Adrenal gland (tissue), 12 donors: ENCODE measurements around the gene TMEM266. TPM values are rescaled to one million over a fixed set of nuclear protein-coding genes. Genes with fewer than 3 reads are reported as not detected.

Experiments used
- DNase-seq, 7 donors: peaks; one replicate each; pipeline ENCODE4 v3.0.0-alpha.2; 2019 to 2020
- H3K27ac ChIP-seq, 5 donors: fragments of 200-600 bp; sonication (generic) in 4 of 5; 1 replicate in 3 of 5; 2 replicates in 2 of 5; pipeline versions ENCODE4 v1.5.1 to v1.8.0; 2016 to 2020; ENCODE audit warnings: mild to moderate bottlenecking in 1 of 5
- H3K27me3 ChIP-seq: fragments of 200-600 bp; 2 replicates; pipeline ENCODE4 v1.8.0; 2021
- H3K36me3 ChIP-seq, 2 donors: fragments of 200-600 bp; replicated peaks in 1 of 2; 1 replicate in 1 of 2; 2 replicates in 1 of 2; pipeline versions ENCODE4 v1.5.1 to v1.8.0; 2018 to 2022
- H3K4me1 ChIP-seq, 2 donors: fragments of 200-600 bp; replicated peaks in 1 of 2; 1 replicate in 1 of 2; 2 replicates in 1 of 2; pipeline versions ENCODE4 v1.5.1 to v1.8.0; 2018 to 2021
- H3K4me3 ChIP-seq, 4 donors: fragments of 200-600 bp; sonication (generic) in 3 of 4; one replicate each; pipeline ENCODE4 v1.5.1; 2016 to 2018
- H3K9me3 ChIP-seq, 3 donors: fragments of 200-600 bp; sonication (generic) in 1 of 3; replicated peaks in 1 of 3; 1 replicate in 2 of 3; 2 replicates in 1 of 3; pipeline versions ENCODE4 v1.5.1 to v1.8.0; 2016 to 2021
- CTCF ChIP-seq, 6 experiments: fragments of 450-650 bp in 4 of 6; fragments of 200-600 bp in 2 of 6; sonication (generic) in 1 of 6; IDR thresholded peaks; 1 replicate in 5 of 6; 2 replicates in 1 of 6; pipeline versions ENCODE4 v1.5.1 to v1.8.0; 2016 to 2021; ENCODE audit warnings: antibody characterized with exemption in 6 of 6, mild to moderate bottlenecking in 2 of 6, moderate library complexity in 1 of 6
- POLR2A ChIP-seq, 2 donors: fragments of 450-650 bp; IDR thresholded peaks; one replicate each; pipeline ENCODE4 v1.6.1; 2017; ENCODE audit warnings: antibody characterized with exemption in 2 of 2, mild to moderate bottlenecking in 2 of 2, moderate library complexity in 1 of 2
- WGBS, 4 donors: extraction: QIAGEN DNeasy Blood & Tissue Kit in 2 of 4; methylation state at CpG; one replicate each; pipeline versions ENCODE4 v1.1.5 to v1.1.7; 2013 to 2017; 5-methylcytosine and 5-hydroxymethylcytosine counted together
- intact Hi-C, 2 donors: fragments of 100-400 bp; cut with DNase I; formaldehyde crosslinking; loops; one replicate each; pipeline versions ENCODE4 v1.14.1 to v1.15.0; 2022 to 2023
- polyA plus RNA-seq, 3 donors: library from polyadenylated mRNA; stranded (reverse); fragments of 200-250 nt in 2 of 3; fragments of 350-450 nt in 1 of 3; fragmentation: Illumina TruSeq in 1 of 3; extraction: RNeasy Lipid Tissue Mini Kit (QIAGEN cat#74804) in 1 of 3; gene quantifications; one replicate each; pipeline ENCODE4 v1.2.3, GENCODE V29; 2013 to 2014
- total RNA-seq, 9 donors: library from RNA; depleted of rRNA in 4 of 9; stranded (reverse); fragments of >200 nt in 4 of 9; fragments of 120-200 nt in 1 of 9; fragmentation: NEBNext Ultra II Directional in 1 of 9; extraction: Animal tissue kit (Norgen Biotek cat#: 25700) in 1 of 9; gene quantifications; one replicate each; pipeline versions ENCODE4 v1.1.0 to v1.2.4, GENCODE V29; 2013 to 2023
- donor health status: healthy with polysubstance abuse.
- donor health status: Bipolar disorder and iron deficiency.
- donor health status: DM: yes; HTN: yes; CAD: no.
- donor health status: DM: no; HTN: no; CAD: no.
- donor health status: DM: no; HTN: no; CAD: no.
- donor health status: DM: yes; HTN: yes; CAD: no.

TMEM266 gene
- total and polyA plus RNA-seq, 12 donors: 1.3 to 23.1 (median 5.9) TPM

DNA sequence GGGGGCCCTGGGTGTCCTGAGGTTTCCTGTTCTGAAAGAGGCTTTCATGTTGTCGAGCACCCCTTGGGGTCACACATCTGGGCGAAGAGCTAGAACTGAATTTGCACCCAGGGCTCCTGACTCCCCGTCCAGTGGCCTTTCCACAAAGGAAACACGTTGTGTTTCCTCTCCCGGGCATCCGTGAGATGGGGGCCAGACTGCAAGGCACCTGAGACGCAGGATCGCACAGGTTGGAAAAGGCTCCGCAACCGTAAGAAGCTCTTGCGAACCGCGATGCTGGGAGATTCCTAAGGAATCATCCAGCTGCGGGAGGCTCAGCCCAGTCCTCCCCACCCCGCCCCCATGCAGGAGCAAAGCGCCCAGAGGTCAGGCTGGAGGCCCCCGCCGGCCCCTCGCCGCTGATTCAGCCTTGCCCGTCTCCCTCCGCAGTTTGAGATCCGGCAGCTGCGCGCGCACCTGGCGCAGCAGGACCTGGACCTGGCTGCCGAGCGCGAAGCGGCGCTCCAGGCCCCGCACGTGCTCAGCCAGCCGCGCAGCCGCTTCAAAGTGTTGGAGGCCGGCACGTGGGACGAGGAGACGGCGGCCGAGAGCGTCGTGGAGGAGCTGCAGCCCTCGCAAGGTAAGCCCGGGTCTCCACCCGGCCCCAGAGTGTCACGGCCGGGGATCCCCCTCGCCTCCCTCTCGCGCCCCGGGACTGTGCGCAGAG lies 131.9 kb downstream of the TMEM266 start:
- intact Hi-C loops: loop anchor here in 1 of 2 donors (5.0 to 10.0 kb wide), 2 partner anchors 141 to 643 kb away; no protein-coding TSS in a partner anchor
- H3K4me3 ChIP-seq: no peak overlapping the region
- no peak overlapping the region for H3K27ac ChIP-seq
- H3K4me1 ChIP-seq: peaks cover 14 to 20% of the 10 kb centered on the region in 2 donors
- DNase-seq: no peak
- TF ChIP-seq CTCF (IDR thresholded peaks at IDR 0.05) (no peak), POLR2A (IDR thresholded peaks at IDR 0.05) (no peak)
- WGBS, 4 donors: 64 to 84% (median 72%) methylated on average over 43 to 55 of the region's 55 CpGs
- H3K9me3 ChIP-seq: no peaks in the 10 kb centered on the region
- H3K36me3 ChIP-seq: no peaks in the 10 kb centered on the region
- H3K27me3 ChIP-seq: no peaks in the 10 kb centered on the region

GRCh38 chr15:76192715-76193114 lies 132.9 kb downstream of the TMEM266 start:
- H3K27me3 ChIP-seq: no peaks in the 10 kb centered on the region

DNA sequence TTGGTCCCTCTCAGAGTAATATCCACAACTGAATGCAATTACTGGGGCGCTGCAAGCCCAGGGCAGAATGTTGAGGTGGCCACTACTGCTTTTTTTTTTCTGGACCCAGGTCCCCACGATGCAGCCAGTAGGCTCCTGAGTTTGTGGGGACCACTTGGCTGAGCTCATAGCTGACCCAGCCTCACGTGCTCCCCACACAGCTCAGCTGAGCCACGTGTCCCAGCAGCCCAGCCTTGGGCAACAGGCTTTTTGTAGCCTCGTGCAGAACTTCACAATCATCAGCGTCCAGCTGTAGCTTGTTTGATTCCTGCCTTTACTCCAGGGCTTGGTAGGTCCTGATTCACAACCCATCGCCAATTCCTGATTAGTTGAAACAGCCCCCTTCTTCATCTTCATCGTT lies 134.1 kb downstream of the TMEM266 start:
- 72 to 79% (median 74%) methylated on average over 6 to 8 of the region's 8 CpGs for WGBS, 4 donors
- intact Hi-C loops: loop anchor here in 1 of 2 donors (5.0 to 10.0 kb wide), 2 partner anchors 138 to 641 kb away; no protein-coding TSS in a partner anchor
- H3K27me3 ChIP-seq: no peaks in the 10 kb centered on the region
- no peaks in the 10 kb centered on the region for H3K9me3 ChIP-seq
- peaks cover 35 to 42% of the 10 kb centered on the region in 2 donors for H3K4me1 ChIP-seq
- no peak for DNase-seq
- H3K4me3 ChIP-seq: no peak overlapping the region
- no peak for TF ChIP-seq CTCF (IDR thresholded peaks at IDR 0.05)
- no peak for TF ChIP-seq POLR2A (IDR thresholded peaks at IDR 0.05)
- no peak overlapping the region for H3K27ac ChIP-seq
- H3K36me3 ChIP-seq: no peaks in the 10 kb centered on the region

More at GRCh38 chr15:76192715-76193114, 132.9 kb downstream of the TMEM266 start:
- intact Hi-C loops: loop anchor here in 1 of 2 donors (5.0 to 10.0 kb wide), 2 partner anchors 140 to 642 kb away; no protein-coding TSS in a partner anchor
- Histone ChIP-seq H3K27ac (no peak overlapping the region), H3K4me1 (peaks cover 24 to 31% of the 10 kb centered on the region in 2 donors), H3K36me3 (no peaks in the 10 kb centered on the region), H3K9me3 (no peaks in the 10 kb centered on the region), H3K4me3 (no peak overlapping the region)
- no peak for DNase-seq
- WGBS, 4 donors: 92 to 100% (median 96%) methylated on average over 1 to 8 of the region's 8 CpGs
- TF ChIP-seq CTCF (IDR thresholded peaks at IDR 0.05) (no peak), POLR2A (IDR thresholded peaks at IDR 0.05) (no peak)

GRCh38 chr15:76195506-76196268 lies 135.9 kb downstream of the TMEM266 start:
- no peak for TF ChIP-seq POLR2A (IDR thresholded peaks at IDR 0.05)
- TF ChIP-seq CTCF (IDR thresholded peaks at IDR 0.05): no peak
- WGBS, 4 donors: 72 to 83% (median 75%) methylated on average over 6 to 7 of the region's 7 CpGs
- intact Hi-C loops: loop anchor here in 1 of 2 donors (10.0 kb wide), 1 partner anchor 639 kb away; no protein-coding TSS in a partner anchor
- H3K4me3 ChIP-seq: no peak overlapping the region
- no peaks in the 10 kb centered on the region for H3K27me3 ChIP-seq
- H3K9me3 ChIP-seq: no peaks in the 10 kb centered on the region
- peaks cover 36 to 46% of the 10 kb centered on the region in 2 donors for H3K4me1 ChIP-seq
- peak overlapping the region in 4 of 5 donors; percentile 67 to 91 (median 79) for H3K27ac ChIP-seq
- no peaks in the 10 kb centered on the region for H3K36me3 ChIP-seq
- peak in 1 of 7 donors; percentile 20 for DNase-seq
